ENCODE data around the gene FBXO15.

Gene FBXO15

DNA sequence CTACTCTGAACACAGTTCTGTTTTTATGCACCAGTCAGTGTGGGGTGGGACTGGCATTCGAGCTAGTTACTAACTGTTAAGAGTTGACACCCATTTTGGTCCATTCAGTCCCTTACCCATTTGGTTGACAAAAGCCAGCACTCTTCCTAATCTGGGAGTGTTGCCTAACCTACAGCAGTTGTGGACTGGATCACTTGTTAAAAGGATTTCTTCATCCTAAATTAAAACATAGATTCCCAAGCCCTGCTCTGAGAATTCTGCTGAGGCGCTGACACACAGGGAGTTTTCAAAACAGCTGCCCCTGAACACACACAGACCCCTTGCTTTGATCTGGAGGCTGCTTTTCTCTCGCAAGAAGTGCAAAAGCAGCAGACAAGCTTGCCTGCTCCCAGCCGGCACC is 7.1 kb upstream of the FBXO15 start:
- no peak overlapping the region for H3K4me3 ChIP-seq (ENCODE audit: control insufficient read depth, low read depth, low read length)
- TF ChIP-seq, protein P1, sequence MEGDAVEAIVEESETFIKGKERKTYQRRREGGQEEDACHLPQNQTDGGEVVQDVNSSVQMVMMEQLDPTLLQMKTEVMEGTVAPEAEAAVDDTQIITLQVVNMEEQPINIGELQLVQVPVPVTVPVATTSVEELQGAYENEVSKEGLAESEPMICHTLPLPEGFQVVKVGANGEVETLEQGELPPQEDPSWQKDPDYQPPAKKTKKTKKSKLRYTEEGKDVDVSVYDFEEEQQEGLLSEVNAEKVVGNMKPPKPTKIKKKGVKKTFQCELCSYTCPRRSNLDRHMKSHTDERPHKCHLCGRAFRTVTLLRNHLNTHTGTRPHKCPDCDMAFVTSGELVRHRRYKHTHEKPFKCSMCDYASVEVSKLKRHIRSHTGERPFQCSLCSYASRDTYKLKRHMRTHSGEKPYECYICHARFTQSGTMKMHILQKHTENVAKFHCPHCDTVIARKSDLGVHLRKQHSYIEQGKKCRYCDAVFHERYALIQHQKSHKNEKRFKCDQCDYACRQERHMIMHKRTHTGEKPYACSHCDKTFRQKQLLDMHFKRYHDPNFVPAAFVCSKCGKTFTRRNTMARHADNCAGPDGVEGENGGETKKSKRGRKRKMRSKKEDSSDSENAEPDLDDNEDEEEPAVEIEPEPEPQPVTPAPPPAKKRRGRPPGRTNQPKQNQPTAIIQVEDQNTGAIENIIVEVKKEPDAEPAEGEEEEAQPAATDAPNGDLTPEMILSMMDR (IDR thresholded peaks at IDR 0.05; ENCODE audit: control insufficient read depth, insufficient read depth, low read depth, low read length, missing control alignments): no peak
- no peak for DNase-seq (ENCODE audit: low read depth)

DNA sequence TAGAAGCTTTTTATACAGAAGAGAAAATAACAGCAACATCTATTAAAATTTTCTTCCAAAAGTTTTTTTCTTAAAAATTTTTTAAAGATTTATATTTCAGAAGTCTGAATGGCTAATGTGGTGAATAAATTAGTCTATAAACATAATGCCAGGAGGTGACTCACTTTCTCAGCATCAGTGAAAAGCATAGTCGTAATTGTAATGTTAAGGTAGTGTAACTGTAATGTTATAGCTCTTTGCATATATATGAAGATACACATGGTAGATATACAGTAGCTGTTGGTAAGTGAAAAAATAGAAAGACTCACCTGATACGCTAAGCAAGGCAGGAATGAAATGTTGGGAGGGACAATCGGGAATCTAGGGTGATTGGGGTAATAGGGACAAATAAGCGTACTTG is 6.2 kb upstream of the FBXO15 start:
- no peak overlapping the region for H3K4me3 ChIP-seq (ENCODE audit: control insufficient read depth, low read depth, low read length)
- no peak for DNase-seq (ENCODE audit: low read depth)
- TF ChIP-seq, protein P1 (IDR thresholded peaks at IDR 0.05; ENCODE audit: control insufficient read depth, insufficient read depth, low read depth, low read length, missing control alignments): no peak

GRCh38 chr18:74153377-74153776 is 5.7 kb upstream of the FBXO15 start:
- H3K4me3 ChIP-seq (ENCODE audit: control insufficient read depth, low read depth, low read length): no peak overlapping the region
- DNase-seq (ENCODE audit: low read depth): no peak
- TF ChIP-seq, protein P1 (IDR thresholded peaks at IDR 0.05; ENCODE audit: control insufficient read depth, insufficient read depth, low read depth, low read length, missing control alignments): no peak

DNA sequence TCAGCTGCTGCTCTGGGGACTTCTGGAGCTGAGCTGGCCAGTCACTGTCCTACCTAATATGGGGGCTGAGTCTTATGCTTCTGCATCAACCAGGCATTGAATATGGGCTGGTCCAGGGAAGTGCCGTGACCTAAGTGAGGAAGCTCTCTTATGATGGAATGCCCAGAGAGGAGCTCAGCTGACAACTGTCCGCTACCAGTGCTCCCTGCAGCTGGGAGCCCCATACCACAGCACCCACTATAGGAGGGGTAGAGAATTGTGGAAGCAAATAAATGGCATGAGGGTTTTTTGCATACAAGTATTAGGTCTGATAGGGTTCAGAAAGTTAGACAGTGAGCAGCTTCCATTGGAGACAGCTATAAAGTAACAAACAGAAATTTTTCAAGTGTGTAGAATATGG is 5.2 kb upstream of the FBXO15 start:
- no peak for DNase-seq (ENCODE audit: low read depth)

GRCh38 chr18:74152270-74152669 is 4.6 kb upstream of the FBXO15 start:
- no peak for DNase-seq (ENCODE audit: low read depth)
- no peak overlapping the region for H3K4me3 ChIP-seq (ENCODE audit: control insufficient read depth, low read depth, low read length)
- TF ChIP-seq, protein P1 (IDR thresholded peaks at IDR 0.05; ENCODE audit: control insufficient read depth, insufficient read depth, low read depth, low read length, missing control alignments): no peak

More for the DNA sequence above, 5.2 kb upstream of the FBXO15 start:
- TF ChIP-seq, protein P1 (IDR thresholded peaks at IDR 0.05; ENCODE audit: control insufficient read depth, insufficient read depth, low read depth, low read length, missing control alignments): peak; percentile 17
- no peak overlapping the region for H3K4me3 ChIP-seq (ENCODE audit: control insufficient read depth, low read depth, low read length)

- H3K4me3 ChIP-seq (ENCODE audit: control insufficient read depth, low read depth, low read length): no peak overlapping the region
- TF ChIP-seq, protein P1 (IDR thresholded peaks at IDR 0.05; ENCODE audit: control insufficient read depth, insufficient read depth, low read depth, low read length, missing control alignments): no peak
- no peak for DNase-seq (ENCODE audit: low read depth)
Observed at GRCh38 chr18:74149878-74150277, 2.2 kb upstream of the FBXO15 start.

DNA sequence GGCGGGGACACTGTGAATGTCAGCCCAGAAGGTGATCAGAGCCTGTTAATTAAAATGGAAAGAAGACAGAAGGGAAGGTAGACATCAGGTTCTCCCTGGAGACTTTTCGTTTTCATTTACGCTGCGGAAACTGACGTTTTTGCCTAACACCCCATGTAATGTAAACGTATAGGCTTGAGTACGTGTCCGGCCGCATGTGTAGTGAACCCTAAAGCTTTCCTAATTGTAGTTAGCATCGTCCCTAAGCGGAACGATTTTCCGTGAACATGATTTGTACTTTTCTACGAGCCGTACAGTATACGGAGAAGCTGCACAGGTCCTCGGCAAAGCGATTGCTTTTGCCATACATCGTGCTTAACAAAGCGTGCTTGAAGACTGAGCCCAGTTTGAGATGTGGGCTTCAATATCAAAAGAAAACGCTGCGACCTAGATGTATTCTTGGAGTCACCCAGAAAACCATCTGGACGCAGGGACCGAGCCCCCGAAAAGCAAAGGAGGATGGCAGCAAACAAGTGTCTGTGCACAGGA is 973 bp upstream of the FBXO15 start:
- no peak for DNase-seq (ENCODE audit: low read depth)
- peak overlapping the region; percentile 84 for H3K4me3 ChIP-seq (ENCODE audit: control insufficient read depth, low read depth, low read length)
- TF ChIP-seq, protein P1 (IDR thresholded peaks at IDR 0.05; ENCODE audit: control insufficient read depth, insufficient read depth, low read depth, low read length, missing control alignments): no peak

Data from AG09309 (cell line).